H1 (cell line): ENCODE measurements around the gene TECRL. TPM values are rescaled to one million over a fixed set of nuclear protein-coding genes. Genes with fewer than 3 reads are reported as not detected.

ENCODE experiments used
- RAD21 ChIP-seq, 2 experiments: IDR thresholded peaks in 1 of 2; conservative IDR thresholded peaks in 1 of 2; 2 replicates each; pipeline ENCODE4 v1.6.1; 2011; ENCODE audit warnings: low read depth in 2 of 2, low read length in 2 of 2, improper control_type of control experiment in 1 of 2, inconsistent platforms in 1 of 2, mild to moderate bottlenecking in 1 of 2, moderate library complexity in 1 of 2
- polyA plus RNA-seq, 7 experiments: library from polyadenylated mRNA; depleted of rRNA in 3 of 7; stranded (reverse) in 5 of 7; unstranded in 2 of 7; fragments of >200 nt in 5 of 7; fragments of 200-250 nt in 2 of 7; gene quantifications; 1 replicate in 5 of 7; 2 replicates in 1 of 7; 4 replicates in 1 of 7; pipeline versions ENCODE4 v1.2.1 to v1.2.3, GENCODE V29; 2011 to 2013; ENCODE audit warnings: missing spikeins in 2 of 7, mixed read lengths in 2 of 7
- total RNA-seq: library from RNA; stranded (reverse); fragmentation: NEBNext Ultra II Directional; extraction: Animal tissue kit (Norgen Biotek cat#: 25700); gene quantifications from 2 replicates; pipeline ENCODE4 v1.2.1, GENCODE V29; 2021

Gene TECRL
- total and polyA plus RNA-seq, 2 of the 8 experiments (the other 6 are each of a cell fraction or from before 2014, with no cell fraction given), result not detected

DNA sequence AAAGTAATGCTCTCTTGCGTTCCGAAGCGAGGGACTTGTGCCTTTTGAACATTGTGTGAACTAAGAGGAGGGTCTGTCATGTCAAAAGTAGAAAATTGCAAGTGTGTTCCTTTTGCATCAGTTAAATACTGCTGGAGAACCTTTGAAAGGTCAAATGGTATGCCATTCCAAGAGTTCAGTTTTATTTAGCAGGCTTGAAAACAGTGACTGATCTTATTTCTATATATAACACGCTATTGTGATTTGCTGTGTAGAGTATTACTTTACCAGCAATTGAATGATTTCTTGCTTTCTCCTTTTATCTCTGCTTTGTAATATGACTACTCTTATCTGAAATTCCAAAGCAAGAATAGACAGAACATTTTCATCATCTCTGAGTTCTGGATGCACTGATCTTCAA is at the start of gene TECRL (continued):
- TF ChIP-seq RAD21 (IDR thresholded peaks at IDR 0.05 in 1 of 2, conservative IDR thresholded peaks at IDR 0.05 in 1 of 2; ENCODE audit: low read depth in 2 of 2, low read length in 2 of 2), result no peak
